ENCODE measurements around the gene BLMH. TPM values are rescaled to one million over a fixed set of nuclear protein-coding genes. Genes with fewer than 3 reads are reported as not detected.

Gene BLMH
- total and polyA plus RNA-seq, 4 donors = 45.3 to 63.7 (median 57.8) TPM

- Histone ChIP-seq H3K27me3 (ENCODE audit: control insufficient read depth, insufficient read depth, low read length) (no peaks in the 10 kb centered on the region), H3K27ac (ENCODE audit: low read depth, low read length) (no peak overlapping the region), H3K36me3 (ENCODE audit: control insufficient read depth, insufficient read depth, low read length) (no peaks in the 10 kb centered on the region), H3K4me3 (ENCODE audit: low read depth, low read length) (no peak overlapping the region), H3K4me1 (ENCODE audit: control insufficient read depth, insufficient read depth, low read length) (no peaks in the 10 kb centered on the region), H3K9me3 (ENCODE audit: control insufficient read depth, insufficient read depth, low read length) (no peaks in the 10 kb centered on the region)
- WGBS (ENCODE audit: insufficient coverage) = 78% methylated on average over 4 of the region's 9 CpGs
- DNase-seq (ENCODE audit: low read depth in 4 of 6, low spot score in 6 of 6) = no peak
These were observed 72.9 kb downstream of the BLMH start for GRCh38 chr17:30218799-30219198.

GRCh38 chr17:30217746-30218245 lies 73.9 kb downstream of the BLMH start:
- H3K27me3 ChIP-seq (ENCODE audit: control insufficient read depth, insufficient read depth, low read length) = no peaks in the 10 kb centered on the region
- no peaks in the 10 kb centered on the region for H3K36me3 ChIP-seq (ENCODE audit: control insufficient read depth, insufficient read depth, low read length)
- H3K4me3 ChIP-seq (ENCODE audit: low read depth, low read length) = no peak overlapping the region
- WGBS (ENCODE audit: insufficient coverage) = 96% methylated on average over 10 of the region's 11 CpGs
- H3K27ac ChIP-seq (ENCODE audit: low read depth, low read length) = no peak overlapping the region
- no peaks in the 10 kb centered on the region for H3K9me3 ChIP-seq (ENCODE audit: control insufficient read depth, insufficient read depth, low read length)
- no peaks in the 10 kb centered on the region for H3K4me1 ChIP-seq (ENCODE audit: control insufficient read depth, insufficient read depth, low read length)
- DNase-seq (ENCODE audit: low read depth in 4 of 6, low spot score in 6 of 6) = no peak

- Histone ChIP-seq H3K27ac (ENCODE audit: low read depth, low read length) (no peak overlapping the region), H3K36me3 (ENCODE audit: control insufficient read depth, insufficient read depth, low read length) (no peaks in the 10 kb centered on the region), H3K9me3 (ENCODE audit: control insufficient read depth, insufficient read depth, low read length) (no peaks in the 10 kb centered on the region), H3K4me3 (ENCODE audit: low read depth, low read length) (no peak overlapping the region), H3K4me1 (ENCODE audit: control insufficient read depth, insufficient read depth, low read length) (no peaks in the 10 kb centered on the region), H3K27me3 (ENCODE audit: control insufficient read depth, insufficient read depth, low read length) (no peaks in the 10 kb centered on the region)
- DNase-seq (ENCODE audit: low read depth in 4 of 6, low spot score in 6 of 6) = no peak
- WGBS (ENCODE audit: insufficient coverage) = 95% methylated on average over 6 of the region's 6 CpGs
These were observed 74.7 kb downstream of the BLMH start for GRCh38 chr17:30217054-30217453.

- H3K27ac ChIP-seq (ENCODE audit: low read depth, low read length) = no peak overlapping the region
- no peak overlapping the region for H3K4me3 ChIP-seq (ENCODE audit: low read depth, low read length)
- no peak for DNase-seq (ENCODE audit: low read depth in 4 of 6, low spot score in 6 of 6)
- no peaks in the 10 kb centered on the region for H3K27me3 ChIP-seq (ENCODE audit: control insufficient read depth, insufficient read depth, low read length)
- 92% methylated on average over 11 of the region's 11 CpGs for WGBS (ENCODE audit: insufficient coverage)
- H3K4me1 ChIP-seq (ENCODE audit: control insufficient read depth, insufficient read depth, low read length) = no peaks in the 10 kb centered on the region
- H3K36me3 ChIP-seq (ENCODE audit: control insufficient read depth, insufficient read depth, low read length) = no peaks in the 10 kb centered on the region
- H3K9me3 ChIP-seq (ENCODE audit: control insufficient read depth, insufficient read depth, low read length) = no peaks in the 10 kb centered on the region
These were observed 79.0 kb downstream of the BLMH start for GRCh38 chr17:30212750-30213149.

- Histone ChIP-seq H3K4me3 (ENCODE audit: low read depth, low read length) (no peak overlapping the region), H3K4me1 (ENCODE audit: control insufficient read depth, insufficient read depth, low read length) (no peaks in the 10 kb centered on the region), H3K9me3 (ENCODE audit: control insufficient read depth, insufficient read depth, low read length) (no peaks in the 10 kb centered on the region), H3K36me3 (ENCODE audit: control insufficient read depth, insufficient read depth, low read length) (no peaks in the 10 kb centered on the region), H3K27ac (ENCODE audit: low read depth, low read length) (no peak overlapping the region), H3K27me3 (ENCODE audit: control insufficient read depth, insufficient read depth, low read length) (no peaks in the 10 kb centered on the region)
- DNase-seq (ENCODE audit: low read depth in 4 of 6, low spot score in 6 of 6) = no peak
- WGBS (ENCODE audit: insufficient coverage) = 71% methylated on average over 5 of the region's 6 CpGs
These were observed 80.4 kb downstream of the BLMH start for GRCh38 chr17:30211371-30211770.

- H3K4me3 ChIP-seq (ENCODE audit: low read depth, low read length) = no peak overlapping the region
- no peaks in the 10 kb centered on the region for H3K27me3 ChIP-seq (ENCODE audit: control insufficient read depth, insufficient read depth, low read length)
- H3K4me1 ChIP-seq (ENCODE audit: control insufficient read depth, insufficient read depth, low read length) = no peaks in the 10 kb centered on the region
- H3K9me3 ChIP-seq (ENCODE audit: control insufficient read depth, insufficient read depth, low read length) = no peaks in the 10 kb centered on the region
- H3K27ac ChIP-seq (ENCODE audit: low read depth, low read length) = no peak overlapping the region
- DNase-seq (ENCODE audit: low read depth in 4 of 6, low spot score in 6 of 6) = no peak
- no peaks in the 10 kb centered on the region for H3K36me3 ChIP-seq (ENCODE audit: control insufficient read depth, insufficient read depth, low read length)
- WGBS (ENCODE audit: insufficient coverage) = 79% methylated on average over 5 of the region's 10 CpGs
These were observed 80.8 kb downstream of the BLMH start for GRCh38 chr17:30210901-30211300.

- Histone ChIP-seq H3K27ac (ENCODE audit: low read depth, low read length) (no peak overlapping the region), H3K9me3 (ENCODE audit: control insufficient read depth, insufficient read depth, low read length) (no peaks in the 10 kb centered on the region), H3K27me3 (ENCODE audit: control insufficient read depth, insufficient read depth, low read length) (no peaks in the 10 kb centered on the region), H3K4me1 (ENCODE audit: control insufficient read depth, insufficient read depth, low read length) (no peaks in the 10 kb centered on the region), H3K36me3 (ENCODE audit: control insufficient read depth, insufficient read depth, low read length) (no peaks in the 10 kb centered on the region), H3K4me3 (ENCODE audit: low read depth, low read length) (no peak overlapping the region)
- DNase-seq (ENCODE audit: low read depth in 4 of 6, low spot score in 6 of 6) = no peak
- 89% methylated on average over 9 of the region's 11 CpGs for WGBS (ENCODE audit: insufficient coverage)
These were observed 81.4 kb downstream of the BLMH start for GRCh38 chr17:30210366-30210765.

GRCh38 chr17:30209930-30210329 lies 81.8 kb downstream of the BLMH start:
- Histone ChIP-seq H3K27ac (ENCODE audit: low read depth, low read length) (no peak overlapping the region), H3K9me3 (ENCODE audit: control insufficient read depth, insufficient read depth, low read length) (no peaks in the 10 kb centered on the region), H3K36me3 (ENCODE audit: control insufficient read depth, insufficient read depth, low read length) (no peaks in the 10 kb centered on the region), H3K27me3 (ENCODE audit: control insufficient read depth, insufficient read depth, low read length) (no peaks in the 10 kb centered on the region), H3K4me3 (ENCODE audit: low read depth, low read length) (no peak overlapping the region), H3K4me1 (ENCODE audit: control insufficient read depth, insufficient read depth, low read length) (no peaks in the 10 kb centered on the region)
- 92% methylated on average over 2 of the region's 7 CpGs for WGBS (ENCODE audit: insufficient coverage)
- no peak for DNase-seq (ENCODE audit: low read depth in 4 of 6, low spot score in 6 of 6)

- Histone ChIP-seq H3K4me3 (ENCODE audit: low read depth, low read length) (no peak overlapping the region), H3K9me3 (ENCODE audit: control insufficient read depth, insufficient read depth, low read length) (no peaks in the 10 kb centered on the region), H3K4me1 (ENCODE audit: control insufficient read depth, insufficient read depth, low read length) (no peaks in the 10 kb centered on the region), H3K36me3 (ENCODE audit: control insufficient read depth, insufficient read depth, low read length) (no peaks in the 10 kb centered on the region), H3K27ac (ENCODE audit: low read depth, low read length) (no peak overlapping the region), H3K27me3 (ENCODE audit: control insufficient read depth, insufficient read depth, low read length) (no peaks in the 10 kb centered on the region)
- 90% methylated on average over 2 of the region's 3 CpGs for WGBS (ENCODE audit: insufficient coverage)
- DNase-seq (ENCODE audit: low read depth in 4 of 6, low spot score in 6 of 6) = no peak
These were observed 83.5 kb downstream of the BLMH start for GRCh38 chr17:30208214-30208613.

GRCh38 chr17:30207655-30208054 lies 84.1 kb downstream of the BLMH start:
- no peaks in the 10 kb centered on the region for H3K36me3 ChIP-seq (ENCODE audit: control insufficient read depth, insufficient read depth, low read length)
- H3K27me3 ChIP-seq (ENCODE audit: control insufficient read depth, insufficient read depth, low read length) = no peaks in the 10 kb centered on the region
- H3K4me3 ChIP-seq (ENCODE audit: low read depth, low read length) = no peak overlapping the region
- no peak for DNase-seq (ENCODE audit: low read depth in 4 of 6, low spot score in 6 of 6)
- 78% methylated on average over 8 of the region's 9 CpGs for WGBS (ENCODE audit: insufficient coverage)
- no peaks in the 10 kb centered on the region for H3K4me1 ChIP-seq (ENCODE audit: control insufficient read depth, insufficient read depth, low read length)
- H3K9me3 ChIP-seq (ENCODE audit: control insufficient read depth, insufficient read depth, low read length) = no peaks in the 10 kb centered on the region
- no peak overlapping the region for H3K27ac ChIP-seq (ENCODE audit: low read depth, low read length)
